ENCODE data around the gene NAA30.
"Not testable (repeated sequence)": the region's sequence is repeated elsewhere in the genome, so short reads cannot be mapped to it uniquely, and the experiment has no call there.

The NAA30 gene

GRCh38 chr14:57390037-57390805 is at the start of gene NAA30:
Gene NAA30 (plus strand): TSS chr14:57390586. CDS start chr14:57390958, 372 bp downstream.
- peak; percentile 96 for DNase-seq

- not testable (repeated sequence) for DNase-seq
Measured at GRCh38 chr14:57343545-57344297, 46.7 kb upstream of the NAA30 start.

- DNase-seq, result no peak
Measured at GRCh38 chr14:57345106-57345505, 45.3 kb upstream of the NAA30 start.

GRCh38 chr14:57346741-57347140 is 43.6 kb upstream of the NAA30 start:
- no peak for DNase-seq

GRCh38 chr14:57352396-57353170 is 37.8 kb upstream of the NAA30 start:
- no peak for DNase-seq

- no peak for DNase-seq
Measured at GRCh38 chr14:57355081-57355800, 35.1 kb upstream of the NAA30 start.

- no peak for DNase-seq
Measured at GRCh38 chr14:57362361-57362760, 28.0 kb upstream of the NAA30 start.

GRCh38 chr14:57364659-57365450 is 25.5 kb upstream of the NAA30 start:
- no peak for DNase-seq

GRCh38 chr14:57370187-57370586 is 20.2 kb upstream of the NAA30 start:
- DNase-seq, result not testable (repeated sequence)

- DNase-seq, result no peak
Measured at GRCh38 chr14:57371013-57371412, 19.4 kb upstream of the NAA30 start.

- DNase-seq, result no peak
Measured at GRCh38 chr14:57375156-57375555, 15.2 kb upstream of the NAA30 start.

- no peak for DNase-seq
Measured at GRCh38 chr14:57378661-57379060, 11.7 kb upstream of the NAA30 start.

GRCh38 chr14:57380935-57381334 is 9.5 kb upstream of the NAA30 start:
- no peak for DNase-seq

GRCh38 chr14:57382283-57382682 is 8.1 kb upstream of the NAA30 start:
- DNase-seq, result no peak

- DNase-seq, result no peak
Measured at GRCh38 chr14:57383125-57383745, 7.2 kb upstream of the NAA30 start.

GRCh38 chr14:57388067-57388466 is 2.3 kb upstream of the NAA30 start:
- no peak for DNase-seq

GRCh38 chr14:57389646-57390036 is 745 bp upstream of the NAA30 start:
- DNase-seq, result no peak

- DNase-seq, result no peak
Measured at GRCh38 chr14:57390806-57391516, 575 bp downstream of the NAA30 start.

GRCh38 chr14:57391517-57392195 is 1.3 kb downstream of the NAA30 start:
- peak; percentile 7 for DNase-seq

GRCh38 chr14:57392830-57393229 is 2.4 kb downstream of the NAA30 start:
- no peak for DNase-seq

Data from CD4-positive, alpha-beta T cell treated with Interleukin-12 subunit alpha and Interleukin-12 subunit beta, for 1 hour (primary cell).